Epidermal melanocyte (primary cell): ENCODE measurements around the gene RPUSD3.

ENCODE experiments used
- DNase-seq: peaks from one replicate; pipeline ENCODE4 v3.0.0; 2011; ENCODE audit warnings: low spot score; ENCODE audit not compliant: insufficient read length

RPUSD3 gene

GRCh38 chr3:9806688-9807589, 36.9 kb downstream of the RPUSD3 start:
- no peak for DNase-seq

- DNase-seq, result no peak
These were observed 37.7 kb downstream of the RPUSD3 start for GRCh38 chr3:9806137-9806536.

GRCh38 chr3:9804996-9805395, 38.8 kb downstream of the RPUSD3 start:
- no peak for DNase-seq

- DNase-seq, result no peak
These were observed 40.3 kb downstream of the RPUSD3 start for GRCh38 chr3:9803494-9803893.

GRCh38 chr3:9800529-9800928, 43.3 kb downstream of the RPUSD3 start:
- DNase-seq, result no peak

- DNase-seq, result no peak
These were observed 46.4 kb downstream of the RPUSD3 start for GRCh38 chr3:9797196-9797945.

- DNase-seq, result no peak
These were observed 48.6 kb downstream of the RPUSD3 start for GRCh38 chr3:9795207-9795606.

- DNase-seq, result no peak
These were observed 49.4 kb downstream of the RPUSD3 start for GRCh38 chr3:9794400-9794799.

- no peak for DNase-seq
These were observed 50.5 kb downstream of the RPUSD3 start for GRCh38 chr3:9793161-9793781.

- peak; percentile 82 for DNase-seq
These were observed 51.2 kb downstream of the RPUSD3 start, which contains the start of the genes ARPC4 and TADA3 for GRCh38 chr3:9792405-9793160. Gene ARPC4, plus strand, starts transcription at chr3:9793082. Its CDS starts 40 bp downstream, at chr3:9793122. Gene TADA3, minus strand, starts transcription at chr3:9792473. Its CDS starts 1,007 bp downstream, at chr3:9791466.

GRCh38 chr3:9791790-9792404, 51.9 kb downstream of the RPUSD3 start:
- no peak for DNase-seq

GRCh38 chr3:9791127-9791526, 52.7 kb downstream of the RPUSD3 start:
- DNase-seq, result no peak
